Activated T-cell treated with anti-CD3 and anti-CD28 coated beads for 48 hours (primary cell): Measurements from ENCODE around the gene OR13H1.
"Not testable (repeated sequence)": the region's sequence is repeated elsewhere in the genome, so short reads cannot be mapped to it uniquely, and the experiment has no call there.

ENCODE experiments used
- DNase-seq: peaks from one replicate; pipeline ENCODE4 v3.0.0-alpha.2; 2020; ENCODE audit warnings: low read depth

The OR13H1 gene

GRCh38 chrX:131543774-131544173, at the start of gene OR13H1:
OR13H1 (plus strand) TSS chrX:131544074; CDS start chrX:131544074, 0 bp downstream.
- no peak for DNase-seq

GRCh38 chrX:131501556-131501955, 42.3 kb upstream of the OR13H1 start:
- DNase-seq, result not testable (repeated sequence)

GRCh38 chrX:131513159-131513914, 30.5 kb upstream of the OR13H1 start:
- no peak for DNase-seq

- DNase-seq, result no peak
Measured at GRCh38 chrX:131521824-131522223, 22.1 kb upstream of the OR13H1 start.

GRCh38 chrX:131544218-131544617, 344 bp downstream of the OR13H1 start:
- no peak for DNase-seq

- DNase-seq, result no peak
Measured at GRCh38 chrX:131549011-131549410, 5.1 kb downstream of the OR13H1 start.

GRCh38 chrX:131552453-131552852, 8.6 kb downstream of the OR13H1 start:
- DNase-seq, result not testable (repeated sequence)

- DNase-seq, result no peak
Measured at GRCh38 chrX:131558562-131558961, 14.7 kb downstream of the OR13H1 start.

- DNase-seq, result no peak
Measured at GRCh38 chrX:131564553-131565229, 20.8 kb downstream of the OR13H1 start.

GRCh38 chrX:131565909-131566308, 22.0 kb downstream of the OR13H1 start:
- no peak for DNase-seq

- no peak for DNase-seq
Measured at GRCh38 chrX:131571348-131571747, 27.5 kb downstream of the OR13H1 start.

- DNase-seq, result no peak
Measured at GRCh38 chrX:131572372-131573014, 28.6 kb downstream of the OR13H1 start.

GRCh38 chrX:131577413-131577812, 33.5 kb downstream of the OR13H1 start:
- no peak for DNase-seq

GRCh38 chrX:131577999-131578734, 34.3 kb downstream of the OR13H1 start:
- no peak for DNase-seq

GRCh38 chrX:131578735-131579367, 35.0 kb downstream of the OR13H1 start:
- not testable (repeated sequence) for DNase-seq

GRCh38 chrX:131588995-131589394, 45.1 kb downstream of the OR13H1 start:
- no peak for DNase-seq
